HepG2 (cell line): Measurements from ENCODE around the gene GRB10. TPM values are rescaled to one million over a fixed set of nuclear protein-coding genes. Genes with fewer than 3 reads are reported as not detected.

Experiments
- ATAC-seq: fragments of 200-7000 bp; cut with Tn5 transposase; 3 replicates; pipeline ENCODE4 v1.9.1; 2020; ENCODE audit warnings: mild to moderate bottlenecking, moderate library complexity
- BruUV-seq: library from RNA; stranded (reverse); fragments of 400-500 nt; replicated peaks from 2 replicates; lab custom pipeline; 2021; lab: Mats Ljungman, UMichigan
- CTCF ChIA-PET: fragments of 300-600 bp; formaldehyde crosslinking; extraction: SDS; loops from one replicate; lab custom pipeline; 2021; ENCODE audit warnings: low total read pairs, inconsistent platforms, low intra/inter-chr PET ratio; lab: Yijun Ruan, JAX
- POLR2A ChIA-PET: fragments of 350-600 bp; sonication (Branson Sonifier 250); formaldehyde crosslinking; loops from one replicate; lab custom pipeline; 2020; ENCODE audit warnings: antibody characterized with exemption, inconsistent platforms; lab: Yijun Ruan, JAX
- DNase-seq: peaks from one replicate; pipeline ENCODE4 v3.0.0-alpha.2; 2015; ENCODE audit warnings: low spot score
- FAIRE-seq: peaks from 3 replicates; lab custom pipeline; 2011; peaks lifted over from hg19 to GRCh38; lab: Jason Lieb, UNC
- H2AFZ ChIP-seq: one replicate; pipeline ENCODE4 v1.6.1; 2011; ENCODE audit warnings: low read length, inconsistent platforms
- H3K27ac ChIP-seq: fragments of 300-600 bp; 3 replicates; pipeline ENCODE4 v1.8.0; 2011; ENCODE audit warnings: mixed run types, mild to moderate bottlenecking, mixed read lengths, low read length, inconsistent platforms; ENCODE audit not compliant: insufficient read depth; ENCODE audit errors: extremely low read length
- H3K27me3 ChIP-seq, 2 experiments: fragments of 200-600 bp in 1 of 2; 2 replicates in 1 of 2; 3 replicates in 1 of 2; pipeline versions ENCODE4 v1.6.0 to v1.8.0; 2011; ENCODE audit warnings: low read length in 2 of 2, mild to moderate bottlenecking in 2 of 2, moderate library complexity in 2 of 2, inconsistent platforms in 1 of 2; ENCODE audit not compliant: insufficient read depth in 2 of 2, control insufficient read depth in 1 of 2
- H3K36me3 ChIP-seq, 2 experiments: fragments of 200-600 bp in 1 of 2; replicated peaks in 1 of 2; 2 replicates in 1 of 2; 3 replicates in 1 of 2; pipeline versions ENCODE4 v1.5.1 to v1.8.0; 2011; ENCODE audit warnings: low read length in 2 of 2, inconsistent platforms in 1 of 2; ENCODE audit not compliant: insufficient read depth in 2 of 2, control insufficient read depth in 1 of 2
- H3K4me1 ChIP-seq: 2 replicates; pipeline ENCODE4 v1.5.1; 2012; ENCODE audit warnings: low read length, inconsistent platforms; ENCODE audit not compliant: insufficient read depth
- H3K4me2 ChIP-seq: 2 replicates; pipeline ENCODE4 v1.6.0; 2011; ENCODE audit warnings: low read depth, low read length, inconsistent platforms
- H3K4me3 ChIP-seq, 3 experiments: fragments of 200-600 bp in 1 of 3; sonication (generic), shearing (Covaris generic) in 1 of 3; replicated peaks in 1 of 3; 2 replicates each; pipeline ENCODE4 v1.5.1; 2011 to 2016; ENCODE audit warnings: low read length in 3 of 3, inconsistent platforms in 2 of 3, low read depth in 2 of 3, mild to moderate bottlenecking in 2 of 3, control low read depth in 1 of 3, mixed read lengths in 1 of 3; ENCODE audit not compliant: insufficient read depth in 1 of 3
- H3K79me2 ChIP-seq: one replicate; pipeline ENCODE4 v1.6.1; 2011; ENCODE audit warnings: low read length, inconsistent platforms; ENCODE audit not compliant: insufficient read depth
- H3K9ac ChIP-seq: 2 replicates; pipeline ENCODE4 v1.6.0; 2011; ENCODE audit warnings: mild to moderate bottlenecking, low read depth, low read length, inconsistent platforms; ENCODE audit not compliant: insufficient read depth
- H3K9me3 ChIP-seq: 2 replicates; pipeline ENCODE4 v1.5.1; 2012; ENCODE audit warnings: mild to moderate bottlenecking, low read length
- H4K20me1 ChIP-seq: 2 replicates; pipeline ENCODE4 v1.6.0; 2011; ENCODE audit warnings: inconsistent platforms, mild to moderate bottlenecking, low read length, moderate library complexity; ENCODE audit not compliant: insufficient read depth
- ARID5B ChIP-seq: IDR thresholded peaks from 2 replicates; pipeline ENCODE4 v1.4.0; 2020; ENCODE audit warnings: mild to moderate bottlenecking, missing genetic modification reagents
- ARNTL ChIP-seq: sonication (generic); formaldehyde crosslinking; IDR thresholded peaks from 2 replicates; pipeline ENCODE4 v1.4.0; 2020; ENCODE audit warnings: mild to moderate bottlenecking, missing genetic modification reagents
- BORCS8-MEF2B ChIP-seq: sonication (generic); formaldehyde crosslinking; IDR thresholded peaks from 2 replicates; pipeline ENCODE4 v1.8.0; 2022; ENCODE audit warnings: mild to moderate bottlenecking, missing genetic modification reagents
- CEBPB ChIP-seq: IDR thresholded peaks from 2 replicates; pipeline ENCODE4 v1.6.1; 2011; ENCODE audit warnings: low read depth, low read length, improper control_type of control experiment, borderline replicate concordance
- DMAP1 ChIP-seq: IDR thresholded peaks from 2 replicates; pipeline ENCODE4 v1.6.1; 2016
- DPF2 ChIP-seq: sonication (generic); formaldehyde crosslinking; IDR thresholded peaks from 2 replicates; pipeline ENCODE4 v1.4.0; 2020; ENCODE audit warnings: mild to moderate bottlenecking, low read depth, missing genetic modification reagents, borderline replicate concordance
- E2F5 ChIP-seq: sonication (generic); formaldehyde crosslinking; conservative IDR thresholded peaks from 2 replicates; pipeline ENCODE4 v1.4.0; 2020; ENCODE audit warnings: missing genetic modification reagents
- HBP1 ChIP-seq: IDR thresholded peaks from 2 replicates; pipeline ENCODE4 v1.6.1; 2016; ENCODE audit warnings: low read depth, control low read depth
- HNRNPK ChIP-seq: fragments of 200-400 bp; formaldehyde crosslinking; IDR thresholded peaks from 2 replicates; pipeline ENCODE4 v1.6.1; 2018; ENCODE audit warnings: low read length, low read depth, moderate library complexity, mild to moderate bottlenecking; ENCODE audit not compliant: poor library complexity, severe bottlenecking
- JARID2 ChIP-seq: sonication (generic); formaldehyde crosslinking; IDR thresholded peaks from 2 replicates; pipeline ENCODE4 v1.8.1; 2023; ENCODE audit warnings: missing genetic modification reagents, inconsistent platforms; ENCODE audit not compliant: insufficient replicate concordance
- KDM5B ChIP-seq: sonication (generic); formaldehyde crosslinking; IDR thresholded peaks from 2 replicates; pipeline ENCODE4 v1.4.0; 2020; ENCODE audit warnings: missing genetic modification reagents, mild to moderate bottlenecking, borderline replicate concordance
- PATZ1 ChIP-seq: sonication (generic); formaldehyde crosslinking; IDR thresholded peaks from 2 replicates; pipeline ENCODE4 v1.4.0; 2020; ENCODE audit warnings: missing genetic modification reagents
- RARA ChIP-seq: IDR thresholded peaks from 2 replicates; pipeline ENCODE4 v1.6.1; 2016; ENCODE audit warnings: missing genetic modification reagents, missing compliant biosample characterization
- TAF1 ChIP-seq: sonication (generic); formaldehyde crosslinking; IDR thresholded peaks from 2 replicates; pipeline ENCODE4 v1.4.0; 2020; ENCODE audit warnings: missing genetic modification reagents
- ZBTB7A ChIP-seq: sonication (generic); formaldehyde crosslinking; IDR thresholded peaks from 2 replicates; pipeline ENCODE4 v1.8.0; 2022; ENCODE audit warnings: mild to moderate bottlenecking, missing genetic modification reagents
- ZNF24 ChIP-seq: fragments of 450-650 bp; IDR thresholded peaks from 2 replicates; pipeline ENCODE4 v1.6.1; 2017; ENCODE audit warnings: antibody characterized with exemption, mild to moderate bottlenecking
- ZNF549 ChIP-seq: sonication (generic); formaldehyde crosslinking; IDR thresholded peaks from 2 replicates; pipeline ENCODE4 v1.5.0; 2020; ENCODE audit warnings: missing genetic modification reagents
- ZNF674 ChIP-seq: sonication (generic); formaldehyde crosslinking; IDR thresholded peaks from 2 replicates; pipeline ENCODE4 v1.5.0; 2020; ENCODE audit warnings: low read depth, mild to moderate bottlenecking, missing genetic modification reagents
- WGBS: methylation state at CpG from one replicate; pipeline ENCODE4 v1.1.6; 2017; ENCODE audit warnings: low lambda C conversion rate; 5-methylcytosine and 5-hydroxymethylcytosine counted together
- in situ Hi-C: cut with HindIII; loops from 2 replicates; pipeline ENCODE4 v1.10.0; 2017; ENCODE audit warnings: low pct_unique_long_range_greater_than_20kb; ENCODE audit not compliant: extremely low pct_ligation_motif_present
- intact Hi-C: fragments of 100-400 bp; cut with micrococcal nuclease; formaldehyde crosslinking; loops from one replicate; pipeline ENCODE4 v1.10.0; 2022; ENCODE audit not compliant: unreplicated experiment
- polyA plus RNA-seq, 8 experiments: library from polyadenylated mRNA; depleted of rRNA in 3 of 8; stranded (reverse) in 7 of 8; unstranded in 1 of 8; fragments of >200 nt; fragmentation: Illumina TruSeq in 4 of 8; extraction: Trizol in 4 of 8; gene quantifications; 2 replicates each; pipeline versions ENCODE4 v1.2.1 to v1.2.3, GENCODE V29; 2011 to 2016; ENCODE audit warnings: low read depth in 4 of 8, missing spikeins in 1 of 8, mixed read lengths in 1 of 8; ENCODE audit not compliant: insufficient read depth in 1 of 8
- total RNA-seq, 5 experiments: library from RNA; depleted of rRNA; stranded (reverse); fragments of >200 nt; fragmentation: Illumina TruSeq; extraction: Trizol; gene quantifications; 2 replicates each; pipeline ENCODE4 v1.2.3, GENCODE V29; 2016; ENCODE audit warnings: low read depth in 1 of 5

Gene GRB10
- total and polyA plus RNA-seq, 2 of the 13 experiments (the other 11 are each of a cell fraction or from before 2014, with no cell fraction given): 4.0 to 6.8 TPM

GRCh38 chr7:50552921-50553320 is 229.8 kb downstream of the GRB10 start:
- intact Hi-C loops (no loop called here), in situ Hi-C loops (no loop called here)
- H4K20me1 ChIP-seq: 0 out of 2 replicates have a peak, but pooled peaks cover 4% of the 10 kb centered on the region
- H3K79me2 ChIP-seq: peaks cover 14% of the 10 kb centered on the region
- H2AFZ ChIP-seq: no peak overlapping the region
- no peak overlapping the region for H3K4me3 ChIP-seq
- no peak overlapping the region for H3K27ac ChIP-seq
- H3K27me3 ChIP-seq: no peaks in the 10 kb centered on the region
- peaks cover 62% of the 10 kb centered on the region for H3K4me1 ChIP-seq
- no peak overlapping the region for H3K9ac ChIP-seq
- no peaks in the 10 kb centered on the region for H3K9me3 ChIP-seq
- peaks cover 0 to 5% of the 10 kb centered on the region in 2 experiments; a peak in 1 of 5 replicates for H3K36me3 ChIP-seq
- ChIA-PET POLR2A (no interaction called here), CTCF (no interaction called here)
- H3K4me2 ChIP-seq: no peak overlapping the region
- ATAC-seq (peak; percentile 51), DNase-seq (peak; percentile 14), FAIRE-seq (no peak)
- WGBS: 92% methylated on average over 2 of the region's 4 CpGs
- no TSS peak for BruUV-seq
- TF ChIP-seq ZNF549 (CRISPR knock-in tag) (no peak), E2F5 (CRISPR knock-in tag) (no peak), DPF2 (CRISPR knock-in tag) (no peak), DMAP1 (CRISPR knock-in tag) (no peak), ZNF24 (no peak), BORCS8-MEF2B (CRISPR knock-in tag) (no peak), HNRNPK (no peak), JARID2 (CRISPR knock-in tag) (no peak), PATZ1 (CRISPR knock-in tag) (no peak), ZBTB7A (peak; percentile 23; the same call in 1 of the 2 replicates), ARID5B (CRISPR knock-in tag) (peak; percentile 41; the same call in 1 of the 2 replicates), CEBPB (no peak), ZNF674 (CRISPR knock-in tag) (no peak), ARNTL (CRISPR knock-in tag) (0 out of 2 replicates have a peak, but pooled peaks have one; percentile 29), TAF1 (no peak), KDM5B (no peak), HBP1 (CRISPR knock-in tag) (peak; percentile 87), RARA (CRISPR knock-in tag) (0 out of 2 replicates have a peak, but pooled peaks have one; percentile 32)
